ENCODE data around the gene EMILIN1. TPM values are rescaled to one million over a fixed set of nuclear protein-coding genes. Genes with fewer than 3 reads are reported as not detected.

The EMILIN1 gene
- total and polyA plus RNA-seq, 5 donors from 2014 or later, result 0.22 to 1.5 (median 0.70) TPM

- H3K4me3 ChIP-seq (ENCODE audit: low read depth, low read length), result no peak overlapping the region
- Mint-ChIP-seq H3K4me1 (peaks cover 5 to 44% (median 17%) of the 10 kb centered on the region in 4 donors), H3K36me3 (no peaks in the 10 kb centered on the region), H3K27ac (peak overlapping the region in 1 of 3 donors; percentile 55), H3K9me3 (no peaks in the 10 kb centered on the region), H3K27me3 (no peaks in the 10 kb centered on the region), H3K4me3 (peak overlapping the region; percentile 76 to 90 (median 80))
- H3K9me3 ChIP-seq (ENCODE audit: control insufficient read depth in 2 of 2, low read length in 2 of 2), result no peaks in the 10 kb centered on the region
- H3K27me3 ChIP-seq (ENCODE audit: control insufficient read depth, insufficient read depth, low read length), result no peaks in the 10 kb centered on the region
- peaks cover 40% of the 10 kb centered on the region for H3K4me1 ChIP-seq (ENCODE audit: control insufficient read depth, insufficient read depth, low read length, poor library complexity, severe bottlenecking)
- DNase-seq, result no peak
- no peaks in the 10 kb centered on the region for H3K36me3 ChIP-seq (ENCODE audit: control insufficient read depth, insufficient read depth, low read length)
- ATAC-seq (ENCODE audit: low read depth in 2 of 2), result no peak
- H3K27ac ChIP-seq (ENCODE audit: insufficient read depth, low read length, poor library complexity, severe bottlenecking), result no peak overlapping the region
Observed at GRCh38 chr2:27084297-27085061, 6.1 kb downstream of the EMILIN1 start.

GRCh38 chr2:27085062-27085672, 6.8 kb downstream of the EMILIN1 start:
- peaks cover 5 to 43% (median 17%) of the 10 kb centered on the region in 4 donors for H3K4me1 Mint-ChIP-seq
- peak overlapping the region; percentile 51 to 91 (median 76) for H3K27ac Mint-ChIP-seq
- Histone ChIP-seq H3K9me3 (ENCODE audit: control insufficient read depth in 2 of 2, low read length in 2 of 2) (no peaks in the 10 kb centered on the region), H3K27me3 (ENCODE audit: control insufficient read depth, insufficient read depth, low read length) (no peaks in the 10 kb centered on the region), H3K4me1 (ENCODE audit: control insufficient read depth, insufficient read depth, low read length, poor library complexity, severe bottlenecking) (peaks cover 40% of the 10 kb centered on the region), H3K27ac (ENCODE audit: insufficient read depth, low read length, poor library complexity, severe bottlenecking) (peak overlapping the region; percentile 86), H3K4me3 (ENCODE audit: low read depth, low read length) (no peak overlapping the region), H3K36me3 (ENCODE audit: control insufficient read depth, insufficient read depth, low read length) (no peaks in the 10 kb centered on the region)
- no peaks in the 10 kb centered on the region for H3K9me3 Mint-ChIP-seq
- peak overlapping the region; percentile 76 to 90 (median 80) for H3K4me3 Mint-ChIP-seq
- H3K36me3 Mint-ChIP-seq, result no peaks in the 10 kb centered on the region
- no peaks in the 10 kb centered on the region for H3K27me3 Mint-ChIP-seq
- no peak for ATAC-seq (ENCODE audit: low read depth in 2 of 2)
- DNase-seq, result no peak

- Histone ChIP-seq H3K4me1 (ENCODE audit: control insufficient read depth, insufficient read depth, low read length, poor library complexity, severe bottlenecking) (peaks cover 39% of the 10 kb centered on the region), H3K36me3 (ENCODE audit: control insufficient read depth, insufficient read depth, low read length) (no peaks in the 10 kb centered on the region), H3K27ac (ENCODE audit: insufficient read depth, low read length, poor library complexity, severe bottlenecking) (peak overlapping the region; percentile 86), H3K27me3 (ENCODE audit: control insufficient read depth, insufficient read depth, low read length) (no peaks in the 10 kb centered on the region), H3K4me3 (ENCODE audit: low read depth, low read length) (no peak overlapping the region), H3K9me3 (ENCODE audit: control insufficient read depth in 2 of 2, low read length in 2 of 2) (no peaks in the 10 kb centered on the region)
- Mint-ChIP-seq H3K27ac (peak overlapping the region; percentile 51 to 76 (median 52)), H3K27me3 (no peaks in the 10 kb centered on the region), H3K9me3 (no peaks in the 10 kb centered on the region), H3K4me3 (peak overlapping the region; percentile 76 to 90 (median 80)), H3K36me3 (no peaks in the 10 kb centered on the region), H3K4me1 (peaks cover 5 to 39% (median 17%) of the 10 kb centered on the region in 4 donors)
- ATAC-seq (ENCODE audit: low read depth in 2 of 2), result no peak
- DNase-seq, result peak in 1 of 3 donors; percentile 49
Observed at GRCh38 chr2:27085673-27086089, 7.3 kb downstream of the EMILIN1 start.

- H3K36me3 ChIP-seq (ENCODE audit: control insufficient read depth, insufficient read depth, low read length), result no peaks in the 10 kb centered on the region
- Mint-ChIP-seq H3K27ac (peak overlapping the region in 1 of 3 donors; percentile 82), H3K4me1 (peaks cover 5 to 34% (median 13%) of the 10 kb centered on the region in 4 donors), H3K36me3 (no peaks in the 10 kb centered on the region), H3K27me3 (no peaks in the 10 kb centered on the region), H3K4me3 (peak overlapping the region; percentile 82 to 87 (median 86)), H3K9me3 (no peaks in the 10 kb centered on the region)
- H3K27ac ChIP-seq (ENCODE audit: insufficient read depth, low read length, poor library complexity, severe bottlenecking), result peak overlapping the region; percentile 86
- H3K4me3 ChIP-seq (ENCODE audit: low read depth, low read length), result no peak overlapping the region
- ATAC-seq (ENCODE audit: low read depth in 2 of 2) (peak; percentile 95 to 96), DNase-seq (peak; percentile 95 to 98 (median 95))
- H3K9me3 ChIP-seq (ENCODE audit: control insufficient read depth in 2 of 2, low read length in 2 of 2), result no peaks in the 10 kb centered on the region
- H3K27me3 ChIP-seq (ENCODE audit: control insufficient read depth, insufficient read depth, low read length), result no peaks in the 10 kb centered on the region
- peaks cover 34% of the 10 kb centered on the region for H3K4me1 ChIP-seq (ENCODE audit: control insufficient read depth, insufficient read depth, low read length, poor library complexity, severe bottlenecking)
Observed at GRCh38 chr2:27086090-27086723, 7.8 kb downstream of the EMILIN1 start.

- Histone ChIP-seq H3K4me3 (ENCODE audit: low read depth, low read length) (peak within 1 kb of the TSS; percentile 72), H3K4me1 (ENCODE audit: control insufficient read depth, insufficient read depth, low read length, poor library complexity, severe bottlenecking) (peaks cover 26% of the 10 kb centered on the region), H3K9me3 (ENCODE audit: control insufficient read depth in 2 of 2, low read length in 2 of 2) (no peaks in the 10 kb centered on the region), H3K27ac (ENCODE audit: insufficient read depth, low read length, poor library complexity, severe bottlenecking) (peak within 1 kb of the TSS; percentile 86), H3K27me3 (ENCODE audit: control insufficient read depth, insufficient read depth, low read length) (no peaks in the 10 kb centered on the region), H3K36me3 (ENCODE audit: control insufficient read depth, insufficient read depth, low read length) (no peaks in the 10 kb centered on the region)
- no peak for DNase-seq
- no peaks in the 10 kb centered on the region for H3K36me3 Mint-ChIP-seq
- ATAC-seq (ENCODE audit: low read depth in 2 of 2), result no peak
- H3K27ac Mint-ChIP-seq, result peak within 1 kb of the TSS; percentile 76 to 82 (median 78)
- H3K4me3 Mint-ChIP-seq, result peak within 1 kb of the TSS; percentile 82 to 90 (median 86)
- peaks cover 3 to 26% (median 9%) of the 10 kb centered on the region in 4 donors for H3K4me1 Mint-ChIP-seq
- H3K9me3 Mint-ChIP-seq, result no peaks in the 10 kb centered on the region
- H3K27me3 Mint-ChIP-seq, result no peaks in the 10 kb centered on the region
Observed at GRCh38 chr2:27086724-27087593, 8.5 kb downstream of the EMILIN1 start, which contains the start of gene KHK. Gene KHK, plus strand, starts transcription at chr2:27086772. Its CDS starts 488 bp downstream, at chr2:27087260.

GRCh38 chr2:27087823-27088410, 9.5 kb downstream of the EMILIN1 start:
- Histone ChIP-seq H3K4me3 (ENCODE audit: low read depth, low read length) (no peak overlapping the region), H3K27me3 (ENCODE audit: control insufficient read depth, insufficient read depth, low read length) (no peaks in the 10 kb centered on the region), H3K27ac (ENCODE audit: insufficient read depth, low read length, poor library complexity, severe bottlenecking) (no peak overlapping the region), H3K9me3 (ENCODE audit: control insufficient read depth in 2 of 2, low read length in 2 of 2) (no peaks in the 10 kb centered on the region), H3K4me1 (ENCODE audit: control insufficient read depth, insufficient read depth, low read length, poor library complexity, severe bottlenecking) (peaks cover 21% of the 10 kb centered on the region), H3K36me3 (ENCODE audit: control insufficient read depth, insufficient read depth, low read length) (no peaks in the 10 kb centered on the region)
- Mint-ChIP-seq H3K27ac (peak overlapping the region in 1 of 3 donors; percentile 71), H3K4me1 (peaks cover 3 to 26% (median 9%) of the 10 kb centered on the region in 4 donors), H3K9me3 (no peaks in the 10 kb centered on the region), H3K4me3 (peak overlapping the region in 3 of 4 donors; percentile 80 to 86 (median 82)), H3K27me3 (no peaks in the 10 kb centered on the region), H3K36me3 (no peaks in the 10 kb centered on the region)
- no peak for DNase-seq
- no peak for ATAC-seq (ENCODE audit: low read depth in 2 of 2)
